Endothelial cell of umbilical vein (primary cell): ENCODE results near the gene THSD4. TPM values are rescaled to one million over a fixed set of nuclear protein-coding genes. Genes with fewer than 3 reads are reported as not detected.

ENCODE experiments used
- BruUV-seq: library from RNA; stranded (reverse); fragments of 400-500 nt; replicated peaks from 2 replicates; lab custom pipeline; 2021; lab: Mats Ljungman, UMichigan
- CTCF ChIA-PET: fragments of 300-600, 350-600 bp; sonication (Branson Sonifier 250); formaldehyde crosslinking; loops from one replicate; lab custom pipeline; 2021; ENCODE audit warnings: antibody characterized with exemption, inconsistent platforms; lab: Charles Lee
- POLR2A ChIA-PET: fragments of 300-600, 350-600 bp; sonication (Branson Sonifier 250); formaldehyde crosslinking; loops from one replicate; lab custom pipeline; 2021; ENCODE audit warnings: antibody characterized with exemption, inconsistent platforms; lab: Charles Lee
- DNase-seq: peaks from one replicate; pipeline ENCODE4 v3.0.0-alpha.2; 2011; ENCODE audit warnings: low read depth, low spot score
- FAIRE-seq: peaks from 2 replicates; lab custom pipeline; 2011; peaks lifted over from hg19 to GRCh38; lab: Jason Lieb, UNC
- H2AFZ ChIP-seq: 2 replicates; pipeline ENCODE4 v1.6.0; 2012; ENCODE audit warnings: low read depth, low read length, control low read depth, inconsistent platforms
- H3K27ac ChIP-seq: 2 replicates; pipeline ENCODE4 v1.5.1; 2011; ENCODE audit warnings: low read depth, mild to moderate bottlenecking, control low read depth, low read length, moderate library complexity; ENCODE audit not compliant: insufficient read depth
- H3K27me3 ChIP-seq, 2 experiments: 2 replicates each; pipeline versions ENCODE4 v1.6.0 to v1.6.1; 2011; ENCODE audit warnings: low read length in 2 of 2, mixed read lengths in 1 of 2; ENCODE audit not compliant: control insufficient read depth in 2 of 2, insufficient read depth in 2 of 2
- H3K36me3 ChIP-seq, 2 experiments: 2 replicates in 1 of 2; 3 replicates in 1 of 2; pipeline ENCODE4 v1.5.1; 2011; ENCODE audit warnings: low read length in 2 of 2, mild to moderate bottlenecking in 1 of 2, moderate library complexity in 1 of 2; ENCODE audit not compliant: control insufficient read depth in 2 of 2, insufficient read depth in 2 of 2; ENCODE audit errors: extremely low read depth in 1 of 2
- H3K4me1 ChIP-seq: 3 replicates; pipeline ENCODE4 v1.5.1; 2011; ENCODE audit warnings: mild to moderate bottlenecking, low read length; ENCODE audit not compliant: control insufficient read depth, insufficient read depth; ENCODE audit errors: extremely low read depth
- H3K4me2 ChIP-seq: 2 replicates; pipeline ENCODE4 v1.6.1; 2011; ENCODE audit warnings: low read length, control low read depth, mixed read lengths; ENCODE audit not compliant: insufficient read depth
- H3K4me3 ChIP-seq, 3 experiments: fragments of 200-600 bp in 1 of 3; sonication (generic), shearing (Covaris generic) in 1 of 3; replicated peaks in 1 of 3; 2 replicates each; pipeline ENCODE4 v1.5.1; 2011 to 2016; ENCODE audit warnings: control low read depth in 3 of 3, low read length in 3 of 3, mild to moderate bottlenecking in 2 of 3, inconsistent platforms in 1 of 3, low read depth in 1 of 3, moderate library complexity in 1 of 3; ENCODE audit not compliant: insufficient read depth in 1 of 3
- H3K79me2 ChIP-seq: 2 replicates; pipeline ENCODE4 v1.6.0; 2012; ENCODE audit warnings: low read length, inconsistent platforms; ENCODE audit not compliant: control insufficient read depth, insufficient read depth
- H3K9ac ChIP-seq: replicated peaks from 2 replicates; pipeline ENCODE3; 2011; ENCODE audit warnings: low read length, control low read depth; ENCODE audit not compliant: insufficient read depth; ENCODE audit errors: extremely low read depth
- H3K9me1 ChIP-seq: replicated peaks from 3 replicates; pipeline ENCODE4 v1.6.0; 2011; ENCODE audit warnings: mild to moderate bottlenecking, low read length; ENCODE audit not compliant: control insufficient read depth, insufficient read depth; ENCODE audit errors: extremely low read depth
- H3K9me3 ChIP-seq: replicated peaks from 2 replicates; pipeline ENCODE4 v1.5.1; 2012; ENCODE audit warnings: low read length, inconsistent platforms; ENCODE audit not compliant: control insufficient read depth, insufficient read depth
- H4K20me1 ChIP-seq: replicated peaks from 2 replicates; pipeline ENCODE3; 2011; ENCODE audit warnings: mild to moderate bottlenecking, low read length; ENCODE audit not compliant: control insufficient read depth, insufficient read depth; ENCODE audit errors: extremely low read depth
- CTCF ChIP-seq, 2 donors: IDR thresholded peaks; 1 replicate in 1 of 2; 2 replicates in 1 of 2; pipeline ENCODE4 v1.5.1; 2011; ENCODE audit warnings: low read length in 2 of 2, mild to moderate bottlenecking in 2 of 2, moderate library complexity in 2 of 2, control low read depth in 1 of 2, inconsistent platforms in 1 of 2, low read depth in 1 of 2; ENCODE audit not compliant: insufficient read depth in 1 of 2; ENCODE audit errors: extremely low read depth in 1 of 2
- EZH2 ChIP-seq: IDR thresholded peaks from 2 replicates; pipeline ENCODE4 v1.6.1; 2012; ENCODE audit warnings: borderline replicate concordance, low read depth, mild to moderate bottlenecking, moderate library complexity, low read length, inconsistent platforms; ENCODE audit not compliant: severe bottlenecking
- FOS ChIP-seq: IDR thresholded peaks from 2 replicates; pipeline ENCODE4 v1.6.1; 2011; ENCODE audit warnings: mild to moderate bottlenecking, low read length, moderate library complexity, borderline replicate concordance; ENCODE audit not compliant: insufficient read depth
- GATA2 ChIP-seq: IDR thresholded peaks from 2 replicates; pipeline ENCODE4 v1.7.0; 2011; ENCODE audit warnings: low read depth, mild to moderate bottlenecking, moderate library complexity, mixed read lengths, low read length; ENCODE audit not compliant: insufficient read length, insufficient read depth
- JUN ChIP-seq: IDR thresholded peaks from 2 replicates; pipeline ENCODE4 v1.6.1; 2011; ENCODE audit warnings: borderline replicate concordance, low read depth; ENCODE audit not compliant: insufficient read length, insufficient read depth
- MAX ChIP-seq: IDR thresholded peaks from 2 replicates; pipeline ENCODE4 v1.6.1; 2011; ENCODE audit not compliant: insufficient read depth, insufficient read length
- MYC ChIP-seq: IDR thresholded peaks from one replicate; pipeline ENCODE4 v1.6.1; 2011; ENCODE audit warnings: mild to moderate bottlenecking, low read depth, low read length
- POLR2A ChIP-seq: IDR thresholded peaks from 2 replicates; pipeline ENCODE4 v1.6.1; 2012; ENCODE audit warnings: low read depth, mild to moderate bottlenecking, control low read depth, low read length
- POLR2AphosphoS5 ChIP-seq: IDR thresholded peaks from 2 replicates; pipeline ENCODE4 v1.6.1; 2012; ENCODE audit warnings: low read depth, mild to moderate bottlenecking, control low read depth, low read length, moderate library complexity; ENCODE audit not compliant: insufficient read depth
- dilution Hi-C: fragments of 300-500 bp; cut with MboI; formaldehyde crosslinking; loops from one replicate; pipeline ENCODE4 v1.15.0; 2019; ENCODE audit warnings: low sequenced_read_pairs; ENCODE audit not compliant: extremely low pct_ligation_motif_present
- intact Hi-C: fragments of 100-400 bp; cut with micrococcal nuclease; formaldehyde crosslinking; loops from one replicate; pipeline ENCODE4 v1.10.0; 2022
- polyA plus RNA-seq, 4 experiments: library from polyadenylated mRNA; depleted of rRNA in 3 of 4; stranded (reverse) in 3 of 4; unstranded in 1 of 4; fragments of >200 nt; gene quantifications; 2 replicates each; pipeline versions ENCODE4 v1.2.1 to v1.2.3, GENCODE V29; 2011 to 2012; ENCODE audit warnings: missing spikeins in 1 of 4
- total RNA-seq: library from RNA; stranded (reverse); gene quantifications from 2 replicates; pipeline ENCODE4 v1.2.3, GENCODE V29; 2021

Gene THSD4
- total and polyA plus RNA-seq, 2 donors (not counting 3 experiments of a cell fraction or from before 2014, with no cell fraction given) = 9.9 to 25.4 TPM

GRCh38 chr15:71807125-71807629 lies 691.9 kb downstream of the THSD4 start:
- dilution Hi-C loops (no loop called here), intact Hi-C loops (no loop called here)
- Histone ChIP-seq H3K9me1 (no peaks in the 10 kb centered on the region), H3K36me3 (no peaks in the 10 kb centered on the region), H3K4me2 (no peak overlapping the region), H3K9me3 (no peaks in the 10 kb centered on the region), H3K27me3 (no peaks in the 10 kb centered on the region), H3K4me3 (no peak overlapping the region), H3K27ac (no peak overlapping the region), H4K20me1 (no peaks in the 10 kb centered on the region), H3K4me1 (peaks cover 14% of the 10 kb centered on the region), H2AFZ (no peak overlapping the region), H3K9ac (no peak overlapping the region), H3K79me2 (no peaks in the 10 kb centered on the region)
- DNase-seq (no peak), FAIRE-seq (no peak)
- ChIA-PET CTCF (interaction anchor here (0.8 to 12.4 kb wide), 7 partner anchors 8 to 349 kb away, joined by 3 to 235 read pairs (median 4); no protein-coding TSS in a partner anchor), POLR2A (no interaction called here)
- no TSS peak for BruUV-seq
- no peak for TF ChIP-seq MAX
- TF ChIP-seq EZH2 = no peak
- TF ChIP-seq GATA2 = no peak
- no peak for TF ChIP-seq CTCF (IDR thresholded peaks at IDR 0.05; ENCODE audit: extremely low read depth in 1 of 2, insufficient read depth in 1 of 2, low read depth in 1 of 2, low read length in 2 of 2)
- TF ChIP-seq FOS = no peak
- no peak for TF ChIP-seq POLR2AphosphoS5
- no peak for TF ChIP-seq JUN
- TF ChIP-seq MYC = no peak
- TF ChIP-seq POLR2A = no peak
